ENCODE data around the gene KCNK5. TPM values are rescaled to one million over a fixed set of nuclear protein-coding genes. Genes with fewer than 3 reads are reported as not detected.

KCNK5 gene
- total and polyA plus RNA-seq, 2 donors (not counting 3 experiments of a cell fraction or from before 2014, with no cell fraction given), result not detected

- dilution Hi-C loops (cut with MboI; ENCODE audit: extremely low pct_ligation_motif_present, low sequenced_read_pairs) (no loop called here), intact Hi-C loops (cut with micrococcal nuclease) (no loop called here)
- FAIRE-seq (no peak), DNase-seq (ENCODE audit: low read depth, low spot score) (no peak)
- no peaks in the 10 kb centered on the region for H3K36me3 ChIP-seq (ENCODE audit: control insufficient read depth in 2 of 2, extremely low read depth in 1 of 2, insufficient read depth in 2 of 2, low read length in 2 of 2)
- TF ChIP-seq MYC (IDR thresholded peaks at IDR 0.05; ENCODE audit: low read depth, low read length), result no peak
- H3K4me1 ChIP-seq (ENCODE audit: control insufficient read depth, extremely low read depth, insufficient read depth, low read length), result no peaks in the 10 kb centered on the region
- no peaks in the 10 kb centered on the region for H3K79me2 ChIP-seq (ENCODE audit: control insufficient read depth, insufficient read depth, low read length)
- CTCF ChIA-PET, result no interaction called here
- no peak overlapping the region for H2AFZ ChIP-seq (ENCODE audit: low read depth, low read length)
- no peak overlapping the region for H3K27ac ChIP-seq (ENCODE audit: insufficient read depth, low read depth, low read length)
- no peak overlapping the region for H3K4me2 ChIP-seq (ENCODE audit: insufficient read depth, low read length)
- no peaks in the 10 kb centered on the region for H3K9me3 ChIP-seq (replicated peaks; ENCODE audit: control insufficient read depth, insufficient read depth, low read length)
- no TSS peak for BruUV-seq (replicated peaks)
- H3K9ac ChIP-seq (replicated peaks; ENCODE audit: extremely low read depth, insufficient read depth, low read length), result no peak overlapping the region
- no peaks in the 10 kb centered on the region for H3K27me3 ChIP-seq (ENCODE audit: control insufficient read depth in 2 of 2, insufficient read depth in 2 of 2, low read length in 2 of 2)
- no peaks in the 10 kb centered on the region for H3K9me1 ChIP-seq (replicated peaks; ENCODE audit: control insufficient read depth, extremely low read depth, insufficient read depth, low read length)
- H4K20me1 ChIP-seq (replicated peaks; ENCODE audit: control insufficient read depth, extremely low read depth, insufficient read depth, low read length), result no peaks in the 10 kb centered on the region
- POLR2A ChIA-PET, result no interaction called here
- H3K4me3 ChIP-seq (replicated peaks in 1 of 3; ENCODE audit: insufficient read depth in 1 of 3, low read depth in 1 of 3, low read length in 3 of 3), result no peak overlapping the region
Observed at GRCh38 chr6:39213195-39213920, 15.9 kb downstream of the KCNK5 start.

- Histone ChIP-seq H3K9me1 (replicated peaks; ENCODE audit: control insufficient read depth, extremely low read depth, insufficient read depth, low read length) (no peaks in the 10 kb centered on the region), H3K9ac (replicated peaks; ENCODE audit: extremely low read depth, insufficient read depth, low read length) (no peak overlapping the region), H3K4me3 (replicated peaks in 1 of 3; ENCODE audit: insufficient read depth in 1 of 3, low read depth in 1 of 3, low read length in 3 of 3) (no peak overlapping the region), H3K79me2 (ENCODE audit: control insufficient read depth, insufficient read depth, low read length) (no peaks in the 10 kb centered on the region), H4K20me1 (replicated peaks; ENCODE audit: control insufficient read depth, extremely low read depth, insufficient read depth, low read length) (no peaks in the 10 kb centered on the region), H3K4me1 (ENCODE audit: control insufficient read depth, extremely low read depth, insufficient read depth, low read length) (no peaks in the 10 kb centered on the region), H3K36me3 (ENCODE audit: control insufficient read depth in 2 of 2, extremely low read depth in 1 of 2, insufficient read depth in 2 of 2, low read length in 2 of 2) (no peaks in the 10 kb centered on the region), H2AFZ (ENCODE audit: low read depth, low read length) (no peak overlapping the region), H3K4me2 (ENCODE audit: insufficient read depth, low read length) (no peak overlapping the region), H3K27ac (ENCODE audit: insufficient read depth, low read depth, low read length) (no peak overlapping the region), H3K9me3 (replicated peaks; ENCODE audit: control insufficient read depth, insufficient read depth, low read length) (no peaks in the 10 kb centered on the region), H3K27me3 (ENCODE audit: control insufficient read depth in 2 of 2, insufficient read depth in 2 of 2, low read length in 2 of 2) (no peaks in the 10 kb centered on the region)
- dilution Hi-C loops (cut with MboI; ENCODE audit: extremely low pct_ligation_motif_present, low sequenced_read_pairs) (no loop called here), intact Hi-C loops (cut with micrococcal nuclease) (no loop called here)
- DNase-seq (ENCODE audit: low read depth, low spot score), result no peak
- BruUV-seq (replicated peaks), result no TSS peak
- no peak for FAIRE-seq
- CTCF ChIA-PET, result no interaction called here
- POLR2A ChIA-PET, result no interaction called here
- TF ChIP-seq POLR2AphosphoS5 (IDR thresholded peaks at IDR 0.05; ENCODE audit: insufficient read depth, low read depth, low read length), result no peak
- no peak for TF ChIP-seq EZH2 (IDR thresholded peaks at IDR 0.05; ENCODE audit: borderline replicate concordance, low read depth, low read length, severe bottlenecking)
- TF ChIP-seq GATA2 (IDR thresholded peaks at IDR 0.05; ENCODE audit: insufficient read depth, insufficient read length, low read depth, low read length), result no peak
- no peak for TF ChIP-seq MYC (IDR thresholded peaks at IDR 0.05; ENCODE audit: low read depth, low read length)
- TF ChIP-seq CTCF (IDR thresholded peaks at IDR 0.05; ENCODE audit: extremely low read depth in 1 of 2, insufficient read depth in 1 of 2, low read depth in 1 of 2, low read length in 2 of 2), result no peak
- no peak for TF ChIP-seq POLR2A (IDR thresholded peaks at IDR 0.05; ENCODE audit: low read depth, low read length)
- no peak for TF ChIP-seq JUN (IDR thresholded peaks at IDR 0.05; ENCODE audit: borderline replicate concordance, insufficient read depth, insufficient read length, low read depth)
- TF ChIP-seq FOS (IDR thresholded peaks at IDR 0.05; ENCODE audit: borderline replicate concordance, insufficient read depth, low read length), result no peak
- TF ChIP-seq MAX (IDR thresholded peaks at IDR 0.05; ENCODE audit: insufficient read depth, insufficient read length), result no peak
Observed at GRCh38 chr6:39211183-39211582, 18.1 kb downstream of the KCNK5 start.
